D721Med (cell line): ENCODE data around the gene SSU72.
"Not testable (repeated sequence)": the region's sequence is repeated elsewhere in the genome, so short reads cannot be mapped to it uniquely, and the experiment has no call there.

Experiments used
- DNase-seq: peaks from one replicate; pipeline ENCODE4 v3.0.0; 2011; ENCODE audit warnings: low spot score; ENCODE audit not compliant: insufficient read length
- FAIRE-seq: peaks from 2 replicates; lab custom pipeline; 2011; peaks lifted over from hg19 to GRCh38; lab: Jason Lieb, UNC
- TF ChIP-seq, protein P1 (sequence below): IDR thresholded peaks from 2 replicates; pipeline ENCODE4 v1.5.1; 2012; ENCODE audit warnings: mild to moderate bottlenecking, control low read depth; ENCODE audit not compliant: insufficient read depth; ENCODE audit errors: missing control alignments

Gene SSU72

DNA sequence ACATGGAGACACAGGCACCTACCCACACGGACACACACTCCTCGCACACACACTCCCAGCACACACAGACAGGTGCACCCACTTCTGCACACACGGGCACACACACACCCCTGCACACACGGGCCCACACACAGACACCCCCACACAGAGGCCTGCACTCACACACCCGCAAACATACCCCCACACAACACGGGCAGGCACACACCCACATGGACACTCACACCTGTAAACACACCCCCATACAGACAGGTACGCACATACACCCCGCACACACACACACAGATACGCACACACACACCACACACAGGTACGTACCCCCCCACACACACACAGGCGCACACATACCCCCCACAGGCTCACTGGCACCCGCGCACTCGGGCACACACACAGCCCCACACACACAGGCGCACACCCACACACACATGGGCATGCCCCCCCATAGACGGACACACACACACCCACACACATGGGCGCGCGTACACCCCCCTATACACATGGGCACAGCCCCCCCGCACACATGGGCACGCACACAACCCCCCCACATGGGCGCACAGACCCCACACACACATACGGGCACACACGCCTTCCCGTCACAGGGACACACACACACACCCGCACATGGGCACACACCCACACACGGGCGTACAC is 56.6 kb downstream of the SSU72 start:
- no peak for DNase-seq
- TF ChIP-seq, protein P1, sequence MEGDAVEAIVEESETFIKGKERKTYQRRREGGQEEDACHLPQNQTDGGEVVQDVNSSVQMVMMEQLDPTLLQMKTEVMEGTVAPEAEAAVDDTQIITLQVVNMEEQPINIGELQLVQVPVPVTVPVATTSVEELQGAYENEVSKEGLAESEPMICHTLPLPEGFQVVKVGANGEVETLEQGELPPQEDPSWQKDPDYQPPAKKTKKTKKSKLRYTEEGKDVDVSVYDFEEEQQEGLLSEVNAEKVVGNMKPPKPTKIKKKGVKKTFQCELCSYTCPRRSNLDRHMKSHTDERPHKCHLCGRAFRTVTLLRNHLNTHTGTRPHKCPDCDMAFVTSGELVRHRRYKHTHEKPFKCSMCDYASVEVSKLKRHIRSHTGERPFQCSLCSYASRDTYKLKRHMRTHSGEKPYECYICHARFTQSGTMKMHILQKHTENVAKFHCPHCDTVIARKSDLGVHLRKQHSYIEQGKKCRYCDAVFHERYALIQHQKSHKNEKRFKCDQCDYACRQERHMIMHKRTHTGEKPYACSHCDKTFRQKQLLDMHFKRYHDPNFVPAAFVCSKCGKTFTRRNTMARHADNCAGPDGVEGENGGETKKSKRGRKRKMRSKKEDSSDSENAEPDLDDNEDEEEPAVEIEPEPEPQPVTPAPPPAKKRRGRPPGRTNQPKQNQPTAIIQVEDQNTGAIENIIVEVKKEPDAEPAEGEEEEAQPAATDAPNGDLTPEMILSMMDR = no peak

DNA sequence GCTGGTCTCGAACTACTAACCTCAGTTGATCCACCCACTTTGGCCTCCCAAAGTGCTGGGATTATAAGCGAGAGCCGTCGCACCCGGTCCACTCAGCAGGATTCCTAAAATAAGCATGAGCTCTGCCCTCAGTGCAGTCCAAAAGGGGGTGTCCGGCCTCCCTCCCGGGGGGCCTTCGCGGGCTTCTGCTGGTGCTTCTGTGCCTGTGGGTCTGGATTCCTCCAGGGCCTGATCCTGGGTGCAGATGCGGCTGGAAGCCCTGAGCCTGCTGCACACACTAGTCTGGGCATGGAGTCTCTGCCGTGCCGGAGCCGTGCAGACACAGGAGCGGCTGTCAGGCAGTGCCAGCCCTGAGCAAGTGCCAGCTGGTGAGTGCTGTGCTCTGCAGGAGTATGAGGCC is 57.7 kb downstream of the SSU72 start:
- not testable (repeated sequence) for FAIRE-seq

More for the DNA sequence above, 56.6 kb downstream of the SSU72 start:
- no peak for FAIRE-seq

DNA sequence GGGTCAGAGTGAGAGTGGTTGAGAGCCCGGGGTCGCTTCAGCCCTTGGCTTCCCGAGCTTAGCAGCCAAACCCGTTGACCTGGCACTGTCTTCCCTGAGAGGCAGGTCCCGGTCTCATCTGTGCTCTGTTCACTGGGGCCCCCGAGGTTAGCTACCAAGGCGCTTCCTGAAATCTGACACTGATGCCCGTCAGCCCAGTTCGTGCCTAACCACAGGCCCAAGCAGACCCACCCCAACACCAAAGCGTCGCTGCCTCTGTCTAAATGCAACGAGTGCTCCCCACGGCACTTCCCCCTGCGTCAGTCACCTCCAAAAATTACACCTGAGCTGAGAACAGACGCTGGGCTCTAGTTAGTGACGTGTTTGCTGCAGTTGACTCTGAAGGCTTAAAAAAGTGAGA is 60.3 kb downstream of the SSU72 start:
- not testable (repeated sequence) for FAIRE-seq, DNase-seq

More for the DNA sequence above, 57.7 kb downstream of the SSU72 start:
- not testable (repeated sequence) for DNase-seq

DNA sequence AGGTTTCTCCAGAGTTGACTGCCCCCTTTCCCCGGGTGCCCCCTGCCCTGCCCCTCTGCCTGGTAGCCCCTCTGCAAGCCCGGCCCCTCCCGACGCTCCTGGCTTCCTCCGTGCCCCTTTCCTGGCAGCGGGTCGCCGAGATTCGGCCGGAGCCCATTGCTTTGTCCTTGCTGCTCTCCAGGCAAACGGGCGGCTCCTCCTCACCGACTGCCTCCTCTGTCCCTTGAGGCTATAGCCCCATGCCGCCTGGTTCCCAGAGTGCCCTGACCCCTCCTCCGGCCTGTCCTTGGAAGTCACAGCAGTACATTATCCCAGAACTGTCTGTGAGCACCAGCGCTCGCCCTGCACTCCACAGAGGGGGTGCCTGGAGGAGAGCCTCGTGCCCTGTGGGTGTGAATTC is 61.0 kb downstream of the SSU72 start:
- FAIRE-seq, DNase-seq: not testable (repeated sequence)

DNA sequence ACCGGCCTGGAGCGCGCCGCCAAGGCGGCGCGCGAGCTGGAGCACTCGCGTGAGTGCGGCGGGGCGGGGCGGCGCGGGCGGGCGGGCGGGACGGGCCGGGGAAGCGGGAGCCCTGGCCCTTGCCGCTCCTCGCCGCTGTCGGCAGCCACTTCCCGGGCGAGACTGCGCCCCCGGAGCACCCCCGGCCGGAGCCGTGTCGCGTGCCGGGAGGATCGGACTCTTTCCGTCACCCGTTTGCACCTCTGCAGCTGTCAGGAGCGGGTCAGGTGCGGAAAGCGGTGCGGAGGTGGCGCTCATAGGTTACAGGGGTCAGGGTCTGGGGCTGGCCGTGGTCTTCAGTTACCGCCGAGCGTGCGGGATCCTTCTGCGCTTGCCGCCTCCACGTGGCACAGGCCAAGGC is 62.2 kb downstream of the SSU72 start:
- not testable (repeated sequence) for FAIRE-seq, DNase-seq

DNA sequence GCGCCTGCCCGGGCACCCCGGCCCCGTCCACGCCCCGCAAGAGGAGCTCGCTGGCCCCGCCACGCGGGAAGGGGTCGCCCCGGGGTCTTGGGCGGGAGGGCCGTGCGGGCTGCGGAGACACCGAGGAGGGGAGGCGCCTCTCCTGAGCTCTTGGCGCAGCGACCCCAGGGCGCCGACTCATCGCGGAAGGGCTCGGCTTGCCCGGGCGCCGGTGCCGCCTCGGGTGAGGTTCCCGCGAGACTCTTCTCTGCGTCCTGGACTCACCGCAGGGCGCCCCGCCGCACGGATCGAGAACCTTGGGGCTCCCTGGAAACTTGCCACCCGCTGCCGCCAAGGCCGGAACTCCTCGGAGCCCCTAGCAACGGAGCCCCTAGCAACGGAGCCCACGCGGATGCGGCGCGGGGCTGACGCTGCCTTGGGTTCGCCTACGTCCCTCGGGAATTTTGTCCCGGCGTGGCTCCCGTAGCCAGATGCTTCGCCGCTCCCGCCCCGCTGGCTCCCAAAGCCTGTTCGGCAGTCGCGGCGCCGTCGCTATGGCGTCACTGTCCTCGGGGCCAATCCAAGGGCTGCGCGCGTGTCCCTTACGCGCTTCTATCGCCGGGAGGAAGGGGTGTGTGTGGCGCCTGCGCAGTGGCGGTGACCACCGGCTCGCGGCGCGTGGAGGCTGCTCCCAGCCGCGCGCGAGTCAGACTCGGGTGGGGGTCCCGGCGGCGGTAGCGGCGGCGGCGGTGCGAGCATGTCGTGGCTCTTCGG is 63.0 kb downstream of the SSU72 start, which contains the start of gene ATAD3A:
Gene ATAD3A, plus strand, starts transcription at position 630 of the 753 bp plus-strand sequence. Its CDS starts 107 bp downstream, at position 737.
- FAIRE-seq (no peak), DNase-seq (peak; percentile 68)
- TF ChIP-seq, protein P1 = no peak

DNA sequence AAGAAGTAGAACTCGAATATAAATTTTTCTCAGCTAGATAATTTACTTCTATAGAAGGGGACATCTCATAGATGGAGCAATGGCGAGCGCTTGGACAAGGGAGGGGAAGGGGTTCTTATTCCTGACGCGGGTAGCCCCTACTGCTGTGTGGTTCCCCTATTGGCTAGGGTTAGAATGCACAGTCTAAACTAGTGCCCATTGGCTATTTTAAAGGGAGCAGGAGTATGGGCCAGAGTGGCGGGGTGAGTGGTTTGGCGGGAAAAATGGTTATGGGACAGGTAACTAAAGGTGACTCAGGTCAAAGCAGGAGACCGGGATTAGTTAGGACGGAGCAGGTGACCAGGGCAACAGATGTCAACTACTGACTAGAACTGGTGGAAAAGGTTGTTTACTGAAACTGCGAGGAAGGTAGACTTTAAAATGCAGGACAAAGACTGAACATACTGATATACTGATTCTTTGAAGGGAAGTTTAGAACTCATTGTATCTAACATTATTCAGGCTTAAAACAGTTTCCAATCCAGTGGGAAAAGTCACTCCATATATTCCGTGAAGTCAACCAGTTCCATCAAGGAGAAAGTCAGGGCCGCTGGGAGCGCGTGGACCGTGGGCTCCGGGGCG is 63.6 kb downstream of the SSU72 start:
- no peak for FAIRE-seq
- no peak for DNase-seq
- TF ChIP-seq, protein P1 = no peak

DNA sequence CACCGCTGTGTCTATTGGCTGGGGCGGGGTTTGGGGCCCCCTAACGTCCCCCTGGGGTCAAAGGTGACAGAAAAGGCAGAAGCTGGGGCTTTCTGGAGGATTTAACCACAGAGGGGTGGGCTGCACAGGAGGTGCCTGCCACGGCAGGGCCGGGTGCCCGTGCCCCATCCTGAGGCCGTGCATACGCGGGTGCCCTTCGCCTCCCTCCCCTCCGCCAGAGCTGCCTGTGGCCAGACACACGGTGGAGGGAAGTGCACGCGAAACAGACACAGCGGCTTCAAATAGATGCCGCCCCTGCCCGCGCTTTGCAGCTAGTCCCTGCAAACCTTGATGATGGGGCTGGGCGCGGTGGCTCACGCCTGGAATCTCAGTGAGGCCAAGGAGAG is 65.2 kb downstream of the SSU72 start:
- DNase-seq, FAIRE-seq: not testable (repeated sequence)

DNA sequence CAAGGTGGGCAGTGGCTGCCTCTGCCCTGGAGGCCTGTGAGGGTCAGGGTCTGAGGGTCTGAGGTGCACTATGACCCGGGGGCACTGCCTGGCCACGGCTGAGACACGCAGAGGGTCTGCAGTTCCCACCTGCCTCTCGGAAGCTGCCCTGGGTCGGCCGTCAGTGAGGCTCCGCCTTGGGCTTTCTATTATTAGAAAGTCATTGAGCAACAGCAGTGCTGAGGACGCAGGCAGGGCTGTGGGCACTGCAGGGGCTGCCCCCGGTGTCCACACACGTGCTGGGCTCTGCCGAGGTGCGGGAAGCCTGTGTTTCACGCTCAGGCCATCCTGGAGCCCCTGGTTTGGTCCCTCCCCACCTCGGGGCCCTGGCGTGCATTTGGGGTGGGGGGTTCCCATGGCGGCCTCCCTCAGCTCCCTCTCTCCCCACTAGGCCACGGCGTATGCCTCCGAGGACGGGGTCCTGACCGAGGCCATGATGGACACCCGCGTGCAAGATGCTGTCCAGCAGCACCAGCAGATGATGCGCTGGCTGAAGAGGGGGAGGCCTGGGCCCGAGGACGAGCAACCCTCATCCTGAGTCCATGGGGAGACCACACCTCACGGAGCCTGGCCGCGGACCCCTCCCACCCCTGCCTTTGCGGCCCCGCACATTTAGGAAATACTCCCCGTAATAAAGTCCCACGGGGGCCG is 65.7 kb downstream of the SSU72 start:
- not testable (repeated sequence) for DNase-seq, FAIRE-seq

DNA sequence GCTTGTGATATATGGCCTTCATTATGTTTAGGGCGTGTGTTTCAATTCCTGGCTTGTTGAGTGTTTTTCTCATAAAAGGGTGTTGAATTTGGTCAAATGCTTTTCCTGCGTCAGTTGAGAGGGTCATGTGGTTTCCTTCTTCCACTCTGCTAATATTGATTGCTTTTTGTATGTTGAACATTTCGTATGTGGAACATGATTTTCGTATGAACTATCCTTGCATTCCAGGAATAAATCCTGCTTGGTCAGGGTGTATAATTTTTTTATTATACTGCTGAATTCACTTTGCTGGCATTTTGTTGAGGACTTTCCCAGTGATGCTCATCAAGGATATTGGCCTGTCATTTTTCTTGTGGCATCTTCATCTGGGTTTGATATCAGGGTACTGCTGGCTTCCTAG is 67.4 kb downstream of the SSU72 start:
- TF ChIP-seq, protein P1 = no peak
- no peak for FAIRE-seq
- DNase-seq = no peak

DNA sequence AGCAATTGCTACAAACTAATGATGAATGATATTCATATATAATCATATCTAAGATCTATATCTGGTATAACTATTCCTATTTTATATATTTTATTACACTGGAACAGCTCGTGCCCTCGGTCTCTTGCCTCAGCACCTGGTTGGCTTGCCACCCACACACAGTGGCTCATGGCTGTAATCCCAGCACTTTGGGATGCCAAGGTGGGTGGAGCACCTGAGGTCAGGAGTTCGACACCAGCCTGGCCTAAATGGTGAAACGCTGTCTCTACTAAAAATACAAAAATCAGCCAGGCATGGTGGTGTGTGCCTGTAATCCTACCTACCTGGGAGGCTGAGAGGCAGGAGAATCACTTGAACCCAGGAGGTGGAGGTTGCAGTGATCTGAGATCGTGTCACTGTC is 68.9 kb downstream of the SSU72 start:
- not testable (repeated sequence) for DNase-seq, FAIRE-seq
